MM.1S (cell line): Measurements from ENCODE around the gene KCNN4.

Experiments
- CTCF ChIP-seq: fragments of 300-600 bp; sonication (generic); IDR thresholded peaks from 2 replicates; pipeline ENCODE4 v1.5.1; 2016; ENCODE audit warnings: antibody characterized with exemption, low read length, mixed read lengths
- EZH2 ChIP-seq: fragments of 300-600 bp; sonication (generic); optimal IDR thresholded peaks from 2 replicates; pipeline ENCODE3; 2017; ENCODE audit warnings: low read depth, mild to moderate bottlenecking, antibody characterized with exemption, low read length, mixed read lengths

GRCh38 chr19:43747557-43748204 lies 33.1 kb downstream of the KCNN4 start:
- TF ChIP-seq CTCF = no peak
- TF ChIP-seq EZH2 = no peak
